ENCODE results near the gene DVL2. TPM values are rescaled to one million over a fixed set of nuclear protein-coding genes. Genes with fewer than 3 reads are reported as not detected.

Gene DVL2
- total RNA-seq, 1 experiment from 2014 or later, result 82.9 TPM

- Mint-ChIP-seq H3K9me3 (peaks cover 0 to 4% of the 10 kb centered on the region in 2 experiments; a peak in 1 of 5 replicates), H3K4me3 (peak overlapping the region; percentile 59 to 86), H3K36me3 (ENCODE audit: insufficient read depth in 1 of 3, low read depth in 3 of 3) (peaks cover 21 to 63% (median 50%) of the 10 kb centered on the region in 3 experiments), H3K27me3 (ENCODE audit: low read depth) (peaks cover 2% of the 10 kb centered on the region), H3K4me1 (peaks cover 17 to 29% of the 10 kb centered on the region in 2 experiments), H3K27ac (peak overlapping the region in 1 of 3 experiments; percentile 88; a peak in 3 of 7 replicates)
- no CpG with 5 or more reads among the region's 7 CpGs for WGBS (ENCODE audit: extremely low coverage, insufficient read length, low lambda C conversion rate)
- no peak overlapping the region for H2BK12ac ChIP-seq (ENCODE audit: insufficient read length, low read depth, low read length)
- H2BK120ac ChIP-seq (ENCODE audit: low read depth, low read length, poor library complexity, severe bottlenecking), result no peak overlapping the region
- TF ChIP-seq, protein P1, sequence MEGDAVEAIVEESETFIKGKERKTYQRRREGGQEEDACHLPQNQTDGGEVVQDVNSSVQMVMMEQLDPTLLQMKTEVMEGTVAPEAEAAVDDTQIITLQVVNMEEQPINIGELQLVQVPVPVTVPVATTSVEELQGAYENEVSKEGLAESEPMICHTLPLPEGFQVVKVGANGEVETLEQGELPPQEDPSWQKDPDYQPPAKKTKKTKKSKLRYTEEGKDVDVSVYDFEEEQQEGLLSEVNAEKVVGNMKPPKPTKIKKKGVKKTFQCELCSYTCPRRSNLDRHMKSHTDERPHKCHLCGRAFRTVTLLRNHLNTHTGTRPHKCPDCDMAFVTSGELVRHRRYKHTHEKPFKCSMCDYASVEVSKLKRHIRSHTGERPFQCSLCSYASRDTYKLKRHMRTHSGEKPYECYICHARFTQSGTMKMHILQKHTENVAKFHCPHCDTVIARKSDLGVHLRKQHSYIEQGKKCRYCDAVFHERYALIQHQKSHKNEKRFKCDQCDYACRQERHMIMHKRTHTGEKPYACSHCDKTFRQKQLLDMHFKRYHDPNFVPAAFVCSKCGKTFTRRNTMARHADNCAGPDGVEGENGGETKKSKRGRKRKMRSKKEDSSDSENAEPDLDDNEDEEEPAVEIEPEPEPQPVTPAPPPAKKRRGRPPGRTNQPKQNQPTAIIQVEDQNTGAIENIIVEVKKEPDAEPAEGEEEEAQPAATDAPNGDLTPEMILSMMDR (conservative IDR thresholded peaks at IDR 0.05), result no peak
- H3K23ac ChIP-seq (ENCODE audit: insufficient read length, low read depth, low read length), result no peak overlapping the region
- no peaks in the 10 kb centered on the region for H3K9me3 ChIP-seq (ENCODE audit: control insufficient read depth, low read depth, low read length)
- H4K20me1 ChIP-seq (ENCODE audit: control insufficient read depth, insufficient read depth, insufficient read length), result no peaks in the 10 kb centered on the region
- H3T11ph ChIP-seq (ENCODE audit: low read length), result no peak overlapping the region
- no peak overlapping the region for H4K5ac ChIP-seq (ENCODE audit: insufficient read length, low read depth, low read length)
- H3K4me2 ChIP-seq (ENCODE audit: insufficient read depth, insufficient read length, low read length), result no peak overlapping the region
- no peaks in the 10 kb centered on the region for H3K79me1 ChIP-seq (ENCODE audit: insufficient read depth, low read depth, low read length, poor library complexity, severe bottlenecking)
- H3K56ac ChIP-seq (ENCODE audit: insufficient read length, low read depth, low read length), result no peak overlapping the region
- H3K4ac ChIP-seq (ENCODE audit: low read depth, low read length), result no peak overlapping the region
- peaks cover 4% of the 10 kb centered on the region; the same call in 1 of the 2 replicates for H3K4me1 ChIP-seq (ENCODE audit: insufficient read depth, low read length)
- no peak overlapping the region for H3K27ac ChIP-seq (ENCODE audit: insufficient read length, low read depth, low read length)
- H3K23me2 ChIP-seq (ENCODE audit: insufficient read length, low read depth, low read length, poor library complexity, severe bottlenecking), result peaks cover 25% of the 10 kb centered on the region
- no peak overlapping the region for H4K91ac ChIP-seq (ENCODE audit: insufficient read length, low read depth, low read length)
- no peak overlapping the region for H2AFZ ChIP-seq (ENCODE audit: low read length)
- no peak overlapping the region for H2BK5ac ChIP-seq (ENCODE audit: insufficient read length, low read length)
- H2BK20ac ChIP-seq (ENCODE audit: low read depth, low read length, poor library complexity, severe bottlenecking), result no peak overlapping the region
- H3K79me2 ChIP-seq (ENCODE audit: insufficient read depth, low read length), result peaks cover 8% of the 10 kb centered on the region; the same call in 1 of the 2 replicates
- no peak overlapping the region for H4K8ac ChIP-seq (replicated peaks; ENCODE audit: insufficient read length, low read depth, low read length)
- H3K9ac ChIP-seq (ENCODE audit: extremely low read depth, insufficient read length, low read length), result no peak overlapping the region
- no peak overlapping the region for H2AK5ac ChIP-seq (ENCODE audit: insufficient read length, low read length)
- no peak overlapping the region for H3K18ac ChIP-seq (ENCODE audit: insufficient read length, low read depth, low read length)
- no peak overlapping the region for H2BK15ac ChIP-seq (ENCODE audit: low read depth, low read length)
- no peak for DNase-seq
- H3K14ac ChIP-seq (ENCODE audit: insufficient read depth, low read length), result no peak overlapping the region
- no peaks in the 10 kb centered on the region for H3K27me3 ChIP-seq (ENCODE audit: insufficient read depth, low read length)
These were observed 24.6 kb upstream of the DVL2 start for GRCh38 chr17:7258731-7259554.

Data from H9 (cell line).